Measurements from ENCODE around the gene MAB21L4.

MAB21L4 gene

DNA sequence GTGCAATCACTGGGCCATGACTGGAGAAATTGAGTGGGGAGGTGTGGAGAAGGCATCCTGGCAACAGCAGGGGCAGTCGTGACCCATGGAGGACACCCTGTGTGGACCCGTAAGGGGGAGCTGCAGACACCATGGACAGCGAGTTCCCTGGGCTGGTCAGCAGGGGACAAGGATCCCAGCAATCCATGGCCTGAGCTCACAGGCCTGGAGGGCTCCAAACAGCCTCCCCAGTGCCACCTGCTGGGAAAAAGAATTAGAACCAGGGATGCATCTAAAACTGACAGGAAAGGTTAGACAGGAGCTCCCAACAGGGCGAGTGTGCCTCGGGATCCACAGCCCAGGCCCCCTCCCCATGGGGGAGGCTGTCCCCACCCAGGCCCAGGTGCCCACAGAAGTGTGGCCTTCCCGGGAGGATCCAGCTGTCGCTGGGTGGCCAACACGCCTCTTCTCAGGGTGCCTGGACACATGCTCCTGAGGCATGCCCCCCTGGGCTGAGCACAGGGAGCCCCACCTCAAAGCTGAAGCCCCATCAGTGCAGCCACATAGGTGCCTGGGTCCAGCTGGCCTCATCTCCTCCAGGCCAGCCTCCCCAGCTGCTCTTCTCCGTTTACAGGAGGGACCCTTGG lies 55.4 kb downstream of the MAB21L4 start:
- DNase-seq, result peak; percentile 81
- H3K27me3 ChIP-seq, result no peaks in the 10 kb centered on the region
- H3K4me3 ChIP-seq (ENCODE audit: low read depth, low read length), result no peak overlapping the region
- H3K4me1 ChIP-seq, result peaks cover 5% of the 10 kb centered on the region
- H3K36me3 ChIP-seq, result no peaks in the 10 kb centered on the region
- TF ChIP-seq CTCF (IDR thresholded peaks at IDR 0.05; ENCODE audit: low read depth, low read length), result peak; percentile 85
- H3K9me3 ChIP-seq, result no peaks in the 10 kb centered on the region

DNA sequence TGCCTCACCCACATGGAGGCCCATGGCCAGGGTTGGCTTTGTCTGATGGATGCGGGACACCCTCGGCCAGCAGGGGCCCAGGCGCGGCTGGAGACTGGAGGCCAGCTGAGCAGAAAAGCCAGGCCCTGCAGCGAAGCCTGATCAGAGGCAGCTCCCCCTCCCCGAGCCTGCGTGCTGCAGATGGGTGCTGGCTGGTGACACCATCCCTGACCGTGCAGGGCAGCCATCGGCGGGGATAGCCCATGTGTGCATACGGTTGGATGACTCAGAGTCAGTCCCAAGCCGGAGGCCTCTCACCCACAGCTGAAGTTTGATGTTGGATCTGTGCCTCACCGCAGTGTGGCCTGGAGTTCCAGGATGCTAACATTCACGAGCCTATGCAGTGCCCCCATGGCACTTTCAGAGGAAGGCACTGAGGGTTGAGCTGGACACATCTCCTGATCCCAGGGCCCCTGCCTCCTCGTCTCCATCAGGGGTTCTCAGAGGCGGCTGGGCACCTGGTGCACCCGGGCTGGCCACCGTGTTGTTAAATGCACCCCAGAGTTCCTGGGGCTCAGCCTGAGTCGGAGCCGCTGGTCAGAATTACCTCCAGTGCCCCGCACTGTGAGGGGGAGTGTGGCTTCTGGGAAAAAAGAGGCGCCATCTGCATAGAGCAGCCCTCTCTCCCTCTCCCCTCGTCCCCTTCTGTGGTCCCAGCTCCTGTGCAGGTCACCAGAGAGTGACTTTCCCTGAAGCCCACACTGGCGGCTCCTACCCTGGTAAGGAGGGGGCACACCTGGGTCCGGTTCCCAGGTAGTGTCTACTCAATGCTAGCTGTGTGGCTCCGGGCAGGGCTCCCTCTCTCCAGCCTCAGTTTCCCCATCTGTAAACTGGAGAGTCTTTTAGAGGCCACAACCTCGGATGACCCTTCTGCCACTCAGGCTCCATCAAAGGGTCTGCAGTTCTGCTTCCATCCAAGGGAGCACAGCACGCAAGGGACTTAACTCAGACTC lies 56.5 kb downstream of the MAB21L4 start:
- H3K9me3 ChIP-seq, result no peaks in the 10 kb centered on the region
- DNase-seq, result peak; percentile 35
- peaks cover 5% of the 10 kb centered on the region for H3K4me1 ChIP-seq
- TF ChIP-seq CTCF (IDR thresholded peaks at IDR 0.05; ENCODE audit: low read depth, low read length), result no peak
- H3K36me3 ChIP-seq, result no peaks in the 10 kb centered on the region
- H3K4me3 ChIP-seq (ENCODE audit: low read depth, low read length), result no peak overlapping the region
- H3K27me3 ChIP-seq, result no peaks in the 10 kb centered on the region

- H3K9me3 ChIP-seq, result no peaks in the 10 kb centered on the region
- no peak for DNase-seq
- H3K4me1 ChIP-seq, result peaks cover 10% of the 10 kb centered on the region
- no peak for TF ChIP-seq CTCF (IDR thresholded peaks at IDR 0.05; ENCODE audit: low read depth, low read length)
- H3K27me3 ChIP-seq, result no peaks in the 10 kb centered on the region
- no peaks in the 10 kb centered on the region for H3K36me3 ChIP-seq
- no peak overlapping the region for H3K4me3 ChIP-seq (ENCODE audit: low read depth, low read length)
Observed at GRCh38 chr2:240837621-240838020, 58.3 kb downstream of the MAB21L4 start.

GRCh38 chr2:240836781-240837467 lies 59.0 kb downstream of the MAB21L4 start:
- no peaks in the 10 kb centered on the region for H3K27me3 ChIP-seq
- no peaks in the 10 kb centered on the region for H3K36me3 ChIP-seq
- no peak for TF ChIP-seq CTCF (IDR thresholded peaks at IDR 0.05; ENCODE audit: low read depth, low read length)
- peak; percentile 76 for DNase-seq
- H3K9me3 ChIP-seq, result no peaks in the 10 kb centered on the region
- no peak overlapping the region for H3K4me3 ChIP-seq (ENCODE audit: low read depth, low read length)
- H3K4me1 ChIP-seq, result peaks cover 12% of the 10 kb centered on the region

Data from BE2C (cell line).